Skeletal muscle satellite cell (primary cell): ENCODE data around the gene NET1.
"Not testable (repeated sequence)": the region's sequence is repeated elsewhere in the genome, so short reads cannot be mapped to it uniquely, and the experiment has no call there.

Experiments used
- H3K27me3 ChIP-seq: 2 replicates; pipeline ENCODE4 v1.7.0; 2013; ENCODE audit warnings: low read length; ENCODE audit not compliant: control insufficient read depth, insufficient read depth
- H3K36me3 ChIP-seq: 2 replicates; pipeline ENCODE4 v1.7.0; 2013; ENCODE audit warnings: mild to moderate bottlenecking, control low read depth, low read length; ENCODE audit not compliant: insufficient read depth
- H3K4me1 ChIP-seq: 2 replicates; pipeline ENCODE4 v1.7.0; 2013; ENCODE audit warnings: low read length; ENCODE audit not compliant: control insufficient read depth, insufficient read depth
- H3K4me2 ChIP-seq: 2 replicates; pipeline ENCODE4 v1.7.0; 2013; ENCODE audit warnings: mild to moderate bottlenecking, low read length
- H3K4me3 ChIP-seq: 2 replicates; pipeline ENCODE4 v1.7.0; 2013; ENCODE audit warnings: low read length
- H3K9ac ChIP-seq: 2 replicates; pipeline ENCODE4 v1.7.0; 2013; ENCODE audit warnings: mild to moderate bottlenecking, low read depth, low read length, moderate library complexity
- H3K9me3 ChIP-seq: replicated peaks from 2 replicates; pipeline ENCODE4 v1.7.0; 2013; ENCODE audit warnings: mild to moderate bottlenecking, control low read depth, low read length

NET1 gene

DNA sequence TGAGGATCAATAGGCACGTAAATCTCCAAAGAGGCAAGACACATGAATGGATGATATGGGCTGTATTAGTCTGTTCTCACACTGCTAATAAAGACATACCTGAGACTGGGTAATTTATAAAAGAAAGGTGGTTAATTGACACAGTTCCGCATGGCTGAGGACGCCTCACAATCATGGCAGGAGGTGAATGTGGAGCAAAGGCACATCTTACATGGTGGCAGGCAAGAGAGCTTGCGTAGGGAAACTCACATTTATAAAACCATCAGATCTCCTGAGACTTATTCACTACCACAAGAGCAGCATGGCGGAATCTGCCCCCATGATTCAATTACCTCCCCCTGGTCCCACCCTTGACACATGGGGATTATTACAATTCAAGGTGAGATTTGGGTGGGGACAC lies 33.2 kb upstream of the NET1 start:
- not testable (repeated sequence) for H3K4me1 ChIP-seq, H3K36me3 ChIP-seq, H3K27me3 ChIP-seq

DNA sequence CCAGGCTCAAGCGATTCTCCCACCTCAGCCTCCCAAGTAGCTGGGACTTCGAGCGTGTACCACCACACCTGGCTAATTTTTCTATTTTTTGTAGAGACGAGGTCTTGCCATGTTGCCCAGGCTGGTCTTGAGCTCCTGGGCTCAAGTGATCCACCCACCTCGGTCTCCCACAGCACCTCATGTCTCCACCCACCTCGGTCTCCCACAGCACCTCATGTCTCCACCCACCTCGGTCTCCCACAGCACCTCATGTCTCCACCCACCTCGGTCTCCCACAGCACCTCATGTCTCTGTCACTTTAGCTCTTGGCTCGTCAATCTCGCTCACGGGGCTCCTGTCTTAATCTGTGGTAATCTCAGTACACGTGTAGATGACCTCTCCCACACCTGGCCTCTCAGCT lies 32.0 kb upstream of the NET1 start:
- not testable (repeated sequence) for H3K27me3 ChIP-seq, H3K4me3 ChIP-seq, H3K9ac ChIP-seq, H3K4me1 ChIP-seq, H3K9me3 ChIP-seq, H3K4me2 ChIP-seq, H3K36me3 ChIP-seq

More for the DNA sequence above, 33.2 kb upstream of the NET1 start:
- not testable (repeated sequence) for H3K4me3 ChIP-seq, H3K4me2 ChIP-seq, H3K9me3 ChIP-seq, H3K9ac ChIP-seq

DNA sequence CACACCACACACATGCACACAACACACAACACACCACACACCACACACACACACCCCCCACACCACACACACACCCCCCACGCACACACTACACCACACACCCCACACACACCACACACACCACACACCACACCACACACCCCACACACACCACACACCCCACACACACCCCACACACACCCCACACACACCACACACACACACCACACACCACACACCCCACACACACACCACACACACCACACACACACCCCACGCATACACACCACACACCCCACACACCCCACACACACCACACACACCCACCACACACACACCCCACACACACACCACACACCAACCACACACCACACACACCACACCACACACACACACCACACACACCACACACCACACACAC lies 31.2 kb upstream of the NET1 start:
- Histone ChIP-seq H3K4me1 (no peaks in the 10 kb centered on the region), H3K27me3 (peaks cover 6% of the 10 kb centered on the region)

DNA sequence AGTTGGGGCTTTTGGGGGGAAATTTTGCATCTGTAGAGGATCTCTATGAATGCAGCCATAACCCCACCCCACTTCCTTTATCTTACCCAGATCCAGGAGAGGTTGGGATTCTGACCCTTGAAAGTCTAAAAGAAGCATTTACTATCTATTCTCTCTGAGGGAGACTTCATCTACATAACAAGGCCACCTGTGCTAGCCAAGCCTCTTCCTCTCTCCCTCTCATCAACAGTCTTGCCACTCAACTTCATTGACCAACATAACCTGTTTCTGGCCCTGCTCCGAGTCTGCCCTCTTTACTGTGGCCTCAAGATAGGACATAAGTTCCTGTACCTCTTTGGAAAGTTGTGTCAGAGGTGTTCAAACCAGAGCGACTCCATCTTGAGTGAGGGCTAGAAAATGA lies 27.1 kb upstream of the NET1 start:
- no peak overlapping the region for H3K4me2 ChIP-seq
- H3K4me1 ChIP-seq = no peaks in the 10 kb centered on the region
- no peak overlapping the region for H3K9ac ChIP-seq
- no peaks in the 10 kb centered on the region for H3K36me3 ChIP-seq
- no peak overlapping the region for H3K4me3 ChIP-seq
- H3K9me3 ChIP-seq = no peaks in the 10 kb centered on the region
- H3K27me3 ChIP-seq = no peaks in the 10 kb centered on the region

More for the DNA sequence above, 31.2 kb upstream of the NET1 start:
- no peak overlapping the region for H3K9ac ChIP-seq
- no peak overlapping the region for H3K4me3 ChIP-seq
- H3K4me2 ChIP-seq = no peak overlapping the region
- H3K9me3 ChIP-seq = no peaks in the 10 kb centered on the region
- H3K36me3 ChIP-seq = no peaks in the 10 kb centered on the region

DNA sequence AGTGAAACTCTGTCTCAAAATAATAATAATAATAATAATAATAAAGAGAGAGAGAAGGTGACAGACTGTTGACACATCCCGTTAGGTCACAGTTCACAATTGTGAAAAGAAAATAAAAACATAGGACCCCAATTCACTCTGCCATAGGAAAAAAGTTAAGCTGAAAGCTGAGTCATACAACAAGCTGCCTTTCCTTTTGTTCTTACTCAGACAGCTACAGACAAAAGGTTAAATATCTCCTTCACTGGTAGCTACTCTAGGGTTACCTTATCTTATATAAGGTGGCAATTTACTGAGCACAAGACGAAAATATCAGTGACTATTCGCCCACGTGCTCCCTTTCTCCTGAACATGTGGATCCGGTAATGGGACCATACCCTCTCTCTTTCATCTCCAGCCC lies 25.2 kb upstream of the NET1 start:
- Histone ChIP-seq H3K4me2 (no peak overlapping the region), H3K9me3 (peaks cover 7% of the 10 kb centered on the region), H3K4me1 (no peaks in the 10 kb centered on the region), H3K36me3 (no peaks in the 10 kb centered on the region), H3K9ac (no peak overlapping the region), H3K4me3 (no peak overlapping the region), H3K27me3 (no peaks in the 10 kb centered on the region)

DNA sequence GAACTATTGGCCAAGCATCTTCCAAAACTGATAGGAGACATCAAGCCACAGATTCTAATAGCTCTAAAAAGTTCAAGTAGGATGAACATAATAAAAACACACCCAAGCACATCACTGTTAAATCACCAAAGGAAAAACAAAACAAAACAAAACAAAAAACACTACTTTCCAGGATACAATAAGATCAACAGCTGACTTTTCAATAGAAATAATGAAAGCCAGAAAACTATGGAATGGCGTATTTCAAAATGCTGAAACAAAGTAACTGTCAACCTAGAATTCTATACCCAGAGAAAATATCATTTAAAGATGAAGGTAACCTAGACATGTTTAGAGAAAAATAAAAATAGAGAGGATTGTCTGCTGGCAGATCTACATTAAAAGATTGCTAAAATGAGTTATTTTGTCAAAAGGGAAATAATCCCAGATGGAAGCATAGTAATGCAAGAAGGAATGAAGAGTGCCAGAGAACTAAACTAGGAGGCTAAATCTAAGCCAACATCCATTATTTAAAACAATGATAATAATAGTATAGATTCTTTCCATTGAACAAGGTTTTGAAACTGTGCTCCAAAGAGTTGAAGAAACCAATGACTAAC lies 21.7 kb upstream of the NET1 start:
- Histone ChIP-seq H3K27me3 (no peaks in the 10 kb centered on the region), H3K4me1 (no peaks in the 10 kb centered on the region), H3K9ac (no peak overlapping the region), H3K4me3 (no peak overlapping the region), H3K4me2 (no peak overlapping the region), H3K36me3 (no peaks in the 10 kb centered on the region), H3K9me3 (peaks cover 7% of the 10 kb centered on the region)

DNA sequence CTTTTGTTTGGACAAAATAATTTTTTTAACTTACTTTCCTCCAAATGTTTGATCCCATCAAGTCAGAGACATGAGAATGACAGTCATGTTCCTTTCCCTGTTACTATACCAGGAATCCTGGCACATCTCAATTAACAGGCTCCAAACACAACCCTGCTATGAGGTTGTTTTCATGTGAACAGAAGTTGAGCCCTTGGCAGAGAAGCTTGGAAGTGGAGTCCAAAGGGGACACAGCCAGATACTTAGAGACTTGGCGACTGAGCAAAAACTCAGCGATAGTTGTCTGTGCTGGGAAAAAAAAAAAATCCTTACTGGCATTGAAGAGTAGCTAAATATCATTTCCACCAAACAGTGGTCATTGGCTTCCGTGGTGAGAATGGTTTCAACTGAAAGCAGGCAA lies 20.6 kb upstream of the NET1 start:
- H3K9me3 ChIP-seq = peaks cover 7% of the 10 kb centered on the region
- H3K4me1 ChIP-seq = no peaks in the 10 kb centered on the region
- H3K27me3 ChIP-seq = peaks cover 4% of the 10 kb centered on the region
- H3K4me2 ChIP-seq = no peak overlapping the region
- no peak overlapping the region for H3K4me3 ChIP-seq
- no peak overlapping the region for H3K9ac ChIP-seq
- no peaks in the 10 kb centered on the region for H3K36me3 ChIP-seq

DNA sequence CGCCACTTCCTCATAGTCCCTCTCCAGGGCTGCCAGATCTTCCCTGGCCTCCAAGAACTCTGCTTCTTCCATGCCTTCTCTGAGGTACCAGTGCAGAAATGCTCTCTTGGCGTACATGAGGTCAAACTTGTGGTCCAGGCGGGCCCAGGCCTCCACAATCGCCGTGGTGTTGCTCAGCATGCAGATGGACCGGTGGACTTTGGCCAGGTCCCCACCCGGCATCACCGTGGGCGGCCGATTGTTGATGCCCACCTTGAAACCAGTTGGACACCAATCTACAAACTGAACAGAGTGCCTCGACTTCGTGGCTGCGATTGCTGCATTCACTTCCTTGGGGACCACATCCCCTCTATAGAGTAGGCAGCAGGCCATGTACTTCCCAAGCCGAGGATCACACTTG lies 18.8 kb upstream of the NET1 start:
- Histone ChIP-seq H3K4me2 (no peak overlapping the region), H3K4me1 (no peaks in the 10 kb centered on the region), H3K27me3 (peaks cover 13% of the 10 kb centered on the region), H3K4me3 (no peak overlapping the region), H3K9me3 (peaks cover 7% of the 10 kb centered on the region), H3K36me3 (no peaks in the 10 kb centered on the region), H3K9ac (no peak overlapping the region)

DNA sequence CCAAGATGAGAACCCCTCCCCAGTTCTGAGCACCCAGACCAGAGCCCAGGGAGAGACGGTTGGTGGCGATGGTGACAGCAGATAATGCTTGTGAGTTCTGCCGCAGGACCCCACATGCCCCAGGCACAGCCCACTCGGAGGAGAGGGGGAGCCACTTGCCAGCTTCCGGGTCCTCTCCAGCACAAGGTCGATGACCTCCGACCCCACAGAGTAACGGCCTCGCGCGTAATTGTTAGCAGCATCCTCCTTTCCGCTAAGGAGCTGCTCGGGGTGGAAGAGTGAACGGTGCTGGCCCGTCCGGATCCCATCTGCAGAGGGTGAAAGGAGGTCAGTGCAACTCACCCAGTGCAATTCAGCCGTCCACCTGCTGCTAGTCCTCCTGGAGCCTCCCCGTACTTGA lies 17.2 kb upstream of the NET1 start:
- no peak overlapping the region for H3K4me2 ChIP-seq
- H3K36me3 ChIP-seq = no peaks in the 10 kb centered on the region
- H3K4me3 ChIP-seq = no peak overlapping the region
- H3K4me1 ChIP-seq = no peaks in the 10 kb centered on the region
- H3K27me3 ChIP-seq = peaks cover 24% of the 10 kb centered on the region
- H3K9me3 ChIP-seq = peaks cover 7% of the 10 kb centered on the region
- no peak overlapping the region for H3K9ac ChIP-seq

DNA sequence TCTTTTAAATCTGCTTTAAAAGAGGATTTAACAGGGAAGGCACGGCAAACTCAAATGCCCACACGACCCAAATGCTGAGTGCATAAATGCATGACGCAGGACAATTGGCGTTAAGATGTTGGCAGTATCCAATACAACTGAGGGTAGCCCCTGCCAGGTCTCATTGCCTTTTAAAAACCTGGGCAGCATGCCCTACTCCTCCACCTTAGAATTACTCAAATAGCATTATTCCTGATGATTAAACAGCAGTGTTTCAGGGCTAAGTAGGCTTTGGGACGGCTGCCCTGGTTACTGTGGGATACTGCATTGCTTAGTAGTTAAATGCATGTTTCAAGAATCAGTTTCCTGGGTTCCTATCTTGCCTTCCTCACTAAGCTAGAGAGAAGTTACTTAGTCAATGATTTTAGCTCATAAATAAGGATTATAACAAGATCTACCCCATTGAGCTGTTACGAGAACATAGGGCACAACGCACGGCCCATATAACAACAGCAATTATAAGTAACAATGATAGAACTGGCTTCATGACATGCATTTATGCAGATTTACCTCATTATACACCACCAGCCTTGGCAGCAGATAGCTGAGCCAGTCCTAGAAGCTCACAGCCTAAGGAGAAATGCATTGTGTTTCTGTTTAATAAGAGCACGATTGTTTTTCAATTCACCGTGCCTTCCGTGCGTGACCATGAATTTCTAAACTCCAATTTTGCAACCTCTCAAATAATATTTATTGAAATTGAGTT lies 15.6 kb upstream of the NET1 start:
- peaks cover 24% of the 10 kb centered on the region for H3K27me3 ChIP-seq
- H3K9ac ChIP-seq = no peak overlapping the region
- no peaks in the 10 kb centered on the region for H3K36me3 ChIP-seq
- no peaks in the 10 kb centered on the region for H3K4me1 ChIP-seq
- no peak overlapping the region for H3K4me3 ChIP-seq
- no peaks in the 10 kb centered on the region for H3K9me3 ChIP-seq
- no peak overlapping the region for H3K4me2 ChIP-seq

DNA sequence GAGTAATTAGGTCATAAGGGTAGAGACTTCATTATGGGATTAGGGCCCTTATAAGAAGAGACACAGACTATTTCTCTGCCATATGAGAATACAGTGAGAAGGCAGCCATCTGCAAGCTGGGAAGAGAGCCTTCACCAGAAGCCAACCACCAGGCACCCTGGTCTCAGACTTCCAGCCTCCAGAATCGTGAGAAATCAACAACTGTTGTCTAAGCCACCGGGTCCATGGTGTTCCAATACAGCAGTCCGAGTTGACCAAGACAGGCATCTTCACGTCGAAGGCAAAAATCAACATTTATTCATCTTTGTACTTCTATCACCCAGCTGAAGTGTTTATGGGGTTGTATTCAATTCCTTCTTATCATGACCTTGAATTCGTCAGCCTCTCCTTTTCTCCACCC lies 13.0 kb upstream of the NET1 start:
- peaks cover 28% of the 10 kb centered on the region for H3K27me3 ChIP-seq
- no peaks in the 10 kb centered on the region for H3K36me3 ChIP-seq
- H3K4me3 ChIP-seq = no peak overlapping the region

More for the DNA sequence above, 13.0 kb upstream of the NET1 start:
- H3K9me3 ChIP-seq = no peaks in the 10 kb centered on the region
- H3K4me2 ChIP-seq = no peak overlapping the region
- H3K4me1 ChIP-seq = no peaks in the 10 kb centered on the region
- no peak overlapping the region for H3K9ac ChIP-seq
